GM21528 (cell line): ENCODE measurements around the gene POU2AF3.
"Not testable (repeated sequence)": the region's sequence is repeated elsewhere in the genome, so short reads cannot be mapped to it uniquely, and the experiment has no call there.

Source experiments
- ATAC-seq: cut with Tn5 transposase; IDR thresholded peaks from one replicate; pipeline ENCODE4 v1.9.1; 2021; ENCODE audit warnings: mild to moderate bottlenecking, moderate library complexity; ENCODE audit not compliant: unreplicated experiment, low FRiP score

POU2AF3 gene

DNA sequence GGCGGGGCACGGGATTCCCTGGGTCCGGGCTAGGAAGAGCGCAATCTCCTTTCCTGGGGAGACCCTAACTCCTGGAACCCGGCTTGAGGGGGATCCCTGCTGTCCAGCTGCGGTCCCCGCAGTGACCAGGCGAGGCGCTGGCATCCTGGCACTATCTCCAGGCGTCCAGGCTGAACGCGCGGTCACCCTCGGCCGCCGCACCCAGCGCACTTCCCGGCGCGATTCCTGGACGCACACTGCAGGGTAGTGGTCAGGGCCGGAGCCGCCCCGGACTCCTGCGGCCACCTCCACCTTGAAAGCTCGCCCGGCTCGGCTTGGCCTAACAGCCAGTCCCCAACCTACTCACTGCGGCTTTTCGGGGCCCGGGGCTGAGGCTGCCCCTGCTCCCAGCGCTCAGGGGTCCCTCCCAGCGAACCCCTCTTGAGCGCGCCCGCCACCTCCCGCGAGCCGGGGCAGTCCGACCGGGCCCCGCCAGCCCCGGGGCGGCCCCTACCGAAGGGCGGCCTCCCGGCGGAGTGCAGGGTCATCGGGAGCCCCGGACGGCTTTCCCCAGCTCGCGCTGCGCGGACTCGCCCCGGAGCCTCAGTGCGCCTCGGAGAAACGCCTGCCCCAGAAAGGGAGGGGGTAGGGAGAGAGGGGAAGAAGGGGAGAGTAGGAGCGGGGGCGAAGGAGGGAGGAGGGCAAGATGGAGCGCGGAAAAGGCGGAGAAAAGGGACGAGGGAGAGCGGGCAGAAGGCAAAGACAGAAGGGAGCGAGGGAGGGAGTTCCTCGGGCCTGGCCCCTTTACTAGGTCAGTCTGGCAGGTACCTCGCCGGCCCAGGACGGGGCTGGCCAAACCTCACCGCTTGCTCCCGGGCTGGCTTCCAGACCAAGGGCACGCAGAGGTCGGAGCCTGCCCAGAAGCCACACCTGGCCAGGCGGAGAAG, 1.0 kb downstream of the POU2AF3 start:
- no peak for ATAC-seq

DNA sequence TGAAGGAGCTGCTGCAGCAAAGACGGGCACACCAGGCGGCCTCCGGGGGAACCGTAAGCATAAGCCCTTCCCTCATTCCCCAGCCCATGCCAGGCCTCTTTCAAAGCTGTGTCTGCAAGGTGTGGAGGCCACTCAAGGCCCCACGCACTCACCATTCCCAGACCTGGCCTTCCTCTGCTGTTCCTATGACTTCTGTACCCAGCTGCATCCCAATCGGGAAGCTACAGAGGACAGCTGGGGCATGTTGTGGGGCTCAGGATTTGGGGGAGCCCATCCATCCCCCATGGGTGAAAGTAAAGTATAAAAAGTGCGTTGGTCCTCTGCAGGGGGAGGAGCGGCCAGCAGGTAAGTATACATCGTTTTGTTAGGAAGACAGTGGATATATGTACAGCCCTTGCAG, 2.2 kb downstream of the POU2AF3 start:
- no peak for ATAC-seq

DNA sequence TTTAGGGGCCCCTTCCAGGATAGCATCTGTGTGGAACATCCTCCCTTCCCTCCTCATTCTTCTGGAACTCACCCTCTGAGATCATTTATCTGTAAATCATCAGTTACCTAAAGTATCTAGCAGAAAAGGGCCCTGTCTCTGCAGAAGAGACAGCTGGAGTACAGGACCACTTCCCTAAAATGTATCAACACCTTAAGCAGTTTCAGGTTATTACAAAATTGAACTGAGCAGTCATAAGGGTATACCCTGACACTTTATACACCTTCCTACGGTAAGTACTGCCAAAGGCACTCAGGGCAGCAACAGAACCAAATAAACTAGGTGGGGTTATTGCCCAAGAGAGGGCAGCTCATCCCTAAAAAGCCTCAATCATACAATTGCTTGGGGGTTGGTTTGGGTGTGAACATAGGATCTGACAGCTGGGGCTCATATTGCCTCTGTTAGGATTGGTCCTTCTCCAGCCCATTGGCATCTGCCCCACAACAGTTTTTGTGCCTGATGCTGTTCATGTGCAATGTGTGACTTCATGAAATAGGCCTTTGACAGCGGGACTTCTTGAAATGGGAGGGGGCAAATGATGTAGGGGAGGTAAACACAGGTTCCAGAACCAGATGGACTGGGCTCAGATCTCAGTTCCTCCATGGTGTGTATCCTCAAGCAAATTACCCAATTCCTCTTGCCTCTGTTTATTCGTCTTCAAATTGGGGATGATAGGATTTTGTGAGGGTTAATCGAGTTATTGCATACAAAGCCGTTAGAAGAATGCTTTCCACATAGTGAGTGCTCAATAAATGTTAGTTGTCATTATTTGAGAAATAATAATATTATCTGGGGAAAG, 2.9 kb downstream of the POU2AF3 start:
- no peak for ATAC-seq

DNA sequence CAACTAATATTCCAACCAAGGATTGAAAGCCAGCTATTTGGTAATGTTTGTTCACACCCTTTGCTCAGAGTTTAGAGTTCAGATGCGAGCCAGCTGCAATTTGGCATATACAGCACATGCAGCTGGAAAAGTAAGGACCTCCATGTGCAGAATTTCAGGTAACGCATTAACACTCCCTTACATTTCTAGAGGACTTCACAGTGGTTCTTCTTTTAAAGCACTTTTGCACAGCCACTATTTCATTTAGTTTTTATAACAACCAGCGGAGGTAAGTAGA, 3.4 kb downstream of the POU2AF3 start:
- no peak for ATAC-seq

DNA sequence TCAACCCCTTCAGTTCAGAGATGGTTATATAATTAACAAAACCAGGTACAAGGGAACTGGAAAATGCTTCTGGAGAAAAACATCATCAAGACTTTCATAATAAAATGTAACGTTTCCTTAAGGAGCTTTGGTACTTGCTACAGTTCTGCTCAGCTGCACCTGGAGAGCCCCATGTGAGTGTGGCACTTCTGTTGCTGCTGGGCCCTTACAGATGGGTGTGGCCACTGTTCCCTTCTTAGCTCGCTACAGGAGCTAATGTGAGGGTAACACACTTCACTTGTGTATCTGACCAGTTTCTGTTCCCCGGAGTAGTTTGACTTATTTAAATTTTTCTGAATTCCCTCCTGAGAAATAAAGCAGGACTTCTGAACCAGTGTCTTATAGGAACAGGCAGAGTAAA, 4.0 kb downstream of the POU2AF3 start:
- ATAC-seq = no peak

DNA sequence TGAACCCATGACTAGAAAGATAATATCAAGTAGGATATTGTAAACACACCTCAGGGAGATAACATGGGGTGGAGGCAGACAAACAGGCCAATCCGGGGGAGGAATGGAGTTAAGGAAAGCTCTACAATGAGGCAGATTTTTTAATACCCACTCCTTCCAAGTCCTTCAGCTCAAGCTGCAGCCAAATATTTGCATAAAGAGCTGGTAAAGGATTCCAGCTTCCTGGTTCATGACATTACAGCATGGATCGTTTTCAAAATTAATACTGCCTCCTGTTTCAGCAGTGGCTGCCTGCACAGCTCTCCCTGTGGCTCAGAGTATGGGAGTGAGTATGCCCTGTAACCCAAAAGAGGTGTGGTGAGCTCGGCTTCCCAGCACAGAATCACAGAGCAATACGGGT, 5.1 kb downstream of the POU2AF3 start:
- no peak for ATAC-seq

DNA sequence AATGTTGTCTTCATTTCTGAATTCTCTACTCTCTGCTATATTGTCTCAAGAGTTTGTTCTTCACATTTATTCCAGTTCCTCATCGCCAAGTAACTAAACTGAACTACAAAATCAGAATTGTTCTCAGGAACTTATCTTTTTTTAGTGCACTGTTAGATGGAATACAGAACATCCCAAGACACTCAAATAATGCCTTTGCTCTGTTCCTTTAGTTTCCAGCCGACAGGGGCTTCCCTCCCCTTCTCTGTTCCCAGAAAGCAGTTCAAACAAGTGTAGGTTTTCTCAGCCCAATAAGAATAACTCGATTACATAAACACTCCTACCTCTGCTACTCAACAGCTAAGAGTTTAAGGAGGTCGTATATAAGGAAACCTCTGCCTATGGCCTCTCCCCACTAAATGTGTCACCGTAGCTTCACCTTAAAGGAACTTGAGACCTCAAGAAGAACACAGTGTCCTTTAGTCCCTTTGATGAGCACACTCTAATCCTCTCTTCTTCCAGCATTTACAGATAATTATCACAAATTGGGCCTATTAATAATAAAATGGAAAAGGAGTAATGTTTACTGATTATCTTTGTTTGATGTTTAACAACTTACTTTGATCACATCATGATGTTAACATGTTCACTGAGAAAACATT, 6.9 kb downstream of the POU2AF3 start:
- ATAC-seq = no peak

DNA sequence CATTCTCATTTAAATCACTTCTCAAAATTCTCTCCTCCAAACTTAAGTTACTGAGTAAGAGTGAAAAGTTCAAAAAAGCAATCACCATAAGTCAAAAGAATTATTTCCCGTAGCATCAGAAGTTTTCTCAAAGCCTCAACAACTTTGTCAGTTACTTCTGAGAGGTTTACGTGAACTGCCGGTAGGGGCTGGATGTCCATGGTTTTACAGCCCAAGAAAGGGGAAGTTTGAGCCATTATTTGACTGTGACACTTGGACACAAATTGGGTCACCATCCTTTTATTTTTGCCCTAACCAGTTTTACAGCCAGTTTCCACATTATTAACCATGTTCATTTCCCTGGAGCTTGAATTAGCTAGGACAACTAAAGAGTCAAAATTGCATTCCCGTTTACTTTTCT, 7.5 kb downstream of the POU2AF3 start:
- ATAC-seq = no peak

DNA sequence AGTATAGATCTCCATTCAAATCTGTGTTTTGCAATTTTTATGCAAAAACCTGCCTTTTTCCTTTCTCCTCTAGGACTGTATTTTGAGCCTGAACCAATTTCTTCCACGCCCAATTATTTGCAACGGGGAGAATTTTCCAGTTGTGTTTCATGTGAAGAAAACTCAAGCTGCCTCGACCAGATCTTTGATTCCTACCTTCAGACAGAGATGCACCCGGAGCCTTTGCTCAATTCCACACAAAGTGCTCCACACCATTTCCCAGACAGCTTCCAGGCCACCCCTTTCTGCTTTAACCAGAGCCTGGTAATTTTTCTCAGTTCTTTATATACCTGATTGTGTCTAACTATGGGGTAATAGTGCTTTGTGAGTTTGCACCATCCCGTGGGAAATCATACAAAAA, 8.0 kb downstream of the POU2AF3 start:
- ATAC-seq = no peak

DNA sequence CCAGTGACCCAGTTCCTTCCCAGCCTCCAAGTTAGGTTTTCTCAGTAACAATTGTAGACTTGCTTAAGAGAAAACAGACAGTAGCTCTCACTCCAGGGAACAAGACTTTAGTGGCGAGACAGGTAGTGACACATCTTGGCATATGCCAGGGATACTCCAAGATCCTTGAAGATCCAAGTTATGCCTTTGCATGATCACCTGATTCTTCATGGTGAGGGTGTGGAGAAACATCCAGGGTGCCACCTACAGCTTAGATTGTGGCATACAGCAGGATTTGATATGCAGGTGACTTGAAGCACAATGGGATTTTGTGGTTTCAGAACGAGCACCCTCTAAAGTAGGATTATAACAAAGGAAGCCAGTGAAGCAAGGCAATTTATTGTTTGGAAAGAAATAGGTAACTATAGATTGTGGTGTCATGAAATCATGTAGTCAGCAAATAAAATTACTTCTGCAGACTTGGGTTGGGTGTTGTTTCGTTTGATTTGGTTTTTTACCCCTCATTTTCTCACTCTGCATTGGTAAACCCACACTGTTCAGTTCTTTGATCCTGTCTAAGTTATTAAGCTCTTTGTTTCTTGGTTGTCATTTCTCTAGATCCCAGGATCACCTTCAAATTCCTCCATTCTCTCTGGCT, 9.2 kb downstream of the POU2AF3 start:
- no peak for ATAC-seq

DNA sequence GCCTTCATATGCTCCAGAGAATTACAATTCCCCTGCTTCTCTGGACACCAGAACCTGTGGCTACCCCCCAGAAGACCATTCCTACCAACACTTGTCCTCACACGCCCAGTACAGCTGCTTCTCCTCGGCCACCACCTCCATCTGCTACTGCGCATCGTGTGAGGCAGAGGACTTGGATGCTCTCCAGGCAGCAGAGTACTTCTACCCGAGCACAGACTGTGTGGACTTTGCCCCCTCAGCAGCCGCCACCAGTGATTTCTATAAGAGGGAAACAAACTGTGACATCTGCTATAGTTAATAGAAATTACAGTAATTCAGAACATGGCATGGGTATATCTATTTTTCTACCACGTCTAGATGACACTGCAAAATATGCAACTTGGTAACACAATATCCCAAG, 9.8 kb downstream of the POU2AF3 start:
- ATAC-seq = no peak

DNA sequence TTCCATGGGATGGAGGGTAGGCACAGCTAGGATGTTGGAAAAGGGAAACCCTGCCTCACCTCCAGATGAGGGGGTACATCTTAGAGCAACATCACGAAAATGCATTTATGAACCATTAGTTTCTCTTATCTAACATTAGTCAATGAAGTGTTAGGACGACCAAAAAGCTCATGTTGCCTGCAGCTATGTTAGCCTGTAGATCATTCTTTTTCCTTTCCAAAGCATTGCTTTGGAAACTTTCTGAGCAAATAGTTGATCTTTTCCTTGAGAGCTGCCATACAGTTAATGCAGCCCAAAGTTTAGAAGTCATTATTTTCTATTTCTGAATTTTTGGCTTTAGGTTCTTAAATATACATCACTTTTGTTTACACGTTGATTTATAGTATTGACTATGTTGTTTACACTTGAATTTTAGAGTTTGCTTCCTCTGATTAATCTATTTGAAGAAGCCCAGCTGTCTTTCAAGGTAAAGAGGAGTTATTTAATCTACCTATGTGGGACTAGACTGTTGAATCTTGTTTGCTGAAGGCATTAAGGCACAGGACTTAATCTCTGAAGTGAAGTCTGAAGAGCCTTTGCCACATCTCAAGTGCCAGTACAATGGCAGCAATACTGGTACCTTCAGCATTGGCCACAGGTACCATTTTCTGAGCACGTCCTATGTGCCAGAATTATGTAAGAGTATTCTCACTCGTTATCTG, 11.0 kb downstream of the POU2AF3 start:
- no peak for ATAC-seq

DNA sequence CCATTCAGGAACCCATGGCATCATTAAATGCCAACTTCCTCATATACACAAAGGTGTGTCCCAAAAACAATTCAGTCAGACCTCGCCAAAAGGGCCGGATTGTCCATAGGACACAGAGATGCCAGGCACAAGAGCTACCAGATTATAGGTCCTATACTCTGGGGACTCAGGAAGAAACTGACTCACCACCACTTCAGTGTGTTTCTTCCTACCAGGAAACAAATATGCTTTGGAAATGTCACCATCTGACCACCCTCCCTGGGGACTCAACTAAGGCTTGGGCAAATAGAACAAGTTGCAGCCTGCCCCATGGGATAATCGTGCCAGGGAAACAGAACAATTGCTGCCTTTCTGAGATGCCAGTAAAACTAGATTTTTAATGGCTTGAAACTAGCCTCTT, 11.7 kb downstream of the POU2AF3 start:
- ATAC-seq = no peak

DNA sequence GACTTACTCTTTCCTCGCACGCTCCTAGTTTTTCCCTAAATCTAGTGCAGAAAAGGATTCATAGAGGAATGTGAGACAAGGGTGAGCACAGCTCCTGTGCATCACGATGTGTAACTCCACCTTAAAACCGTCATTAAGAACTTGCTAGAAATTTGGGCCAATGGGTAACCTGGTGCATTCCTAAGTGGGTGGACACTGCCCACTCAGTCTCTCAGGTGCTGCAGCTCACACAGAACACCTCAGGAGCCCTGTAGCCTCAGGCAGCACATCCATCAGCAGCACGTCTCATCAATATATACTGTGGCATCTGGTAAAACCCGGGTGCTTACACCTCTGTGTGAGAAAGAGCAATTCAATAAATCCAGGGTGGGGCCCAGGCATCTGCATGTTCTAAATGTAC, 12.4 kb downstream of the POU2AF3 start:
- ATAC-seq = no peak

DNA sequence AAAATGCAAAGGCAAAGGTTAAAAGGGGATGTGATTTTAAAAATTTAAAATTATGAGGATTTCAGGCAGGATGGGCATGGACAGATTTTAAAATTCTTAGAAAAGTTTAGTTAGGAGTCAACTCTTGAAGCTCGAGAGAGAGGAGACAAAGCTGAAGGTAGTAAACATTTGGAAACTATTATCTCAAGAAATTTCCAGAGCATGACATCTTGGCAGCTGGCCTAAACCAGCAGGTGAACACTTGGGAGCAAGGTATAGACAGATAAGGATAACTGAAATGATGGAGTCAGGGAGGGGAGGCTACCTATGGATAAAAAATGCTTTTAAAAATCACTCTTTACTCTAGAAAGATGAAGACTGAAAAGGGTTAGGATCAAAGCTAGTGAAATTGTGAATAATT, 13.7 kb downstream of the POU2AF3 start:
- ATAC-seq = no peak

DNA sequence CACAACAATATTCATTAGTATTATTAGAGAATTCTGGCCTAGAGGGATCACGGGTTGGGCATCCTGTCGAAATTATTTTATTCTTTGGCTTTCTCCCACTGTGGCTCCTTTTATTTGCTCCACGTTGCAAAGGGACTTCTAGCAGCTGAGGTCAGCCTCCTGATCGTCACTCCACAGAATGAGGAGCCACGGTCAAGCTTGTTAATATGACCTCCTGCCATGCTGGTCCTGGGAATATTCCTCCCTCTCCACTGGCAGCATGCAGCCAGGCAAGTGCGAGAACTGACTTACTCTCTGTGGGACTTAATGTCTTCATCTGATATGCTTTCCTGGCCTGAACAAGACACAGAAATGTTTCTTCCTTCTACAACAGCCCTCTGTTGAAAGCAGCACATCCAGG, 20.9 kb downstream of the POU2AF3 start:
- ATAC-seq = no peak

DNA sequence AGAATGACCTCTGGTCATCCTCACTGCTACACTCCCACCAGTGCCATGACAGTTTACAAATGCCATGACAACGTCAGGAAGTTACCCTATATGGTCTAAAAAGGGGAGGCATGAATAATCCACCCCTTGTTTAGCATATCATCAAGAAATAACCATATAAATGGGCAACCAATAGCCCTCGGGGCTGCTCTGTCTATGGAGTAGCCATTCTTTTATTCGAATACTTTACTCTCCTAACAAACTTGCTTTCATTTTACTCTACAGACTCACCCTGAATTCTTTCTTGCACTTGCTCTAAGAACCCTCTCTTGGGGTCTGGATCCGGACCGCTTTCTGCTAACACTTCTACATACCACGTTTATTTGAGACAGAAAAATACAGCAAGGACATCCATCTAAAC, 21.9 kb downstream of the POU2AF3 start:
- ATAC-seq = not testable (repeated sequence)

DNA sequence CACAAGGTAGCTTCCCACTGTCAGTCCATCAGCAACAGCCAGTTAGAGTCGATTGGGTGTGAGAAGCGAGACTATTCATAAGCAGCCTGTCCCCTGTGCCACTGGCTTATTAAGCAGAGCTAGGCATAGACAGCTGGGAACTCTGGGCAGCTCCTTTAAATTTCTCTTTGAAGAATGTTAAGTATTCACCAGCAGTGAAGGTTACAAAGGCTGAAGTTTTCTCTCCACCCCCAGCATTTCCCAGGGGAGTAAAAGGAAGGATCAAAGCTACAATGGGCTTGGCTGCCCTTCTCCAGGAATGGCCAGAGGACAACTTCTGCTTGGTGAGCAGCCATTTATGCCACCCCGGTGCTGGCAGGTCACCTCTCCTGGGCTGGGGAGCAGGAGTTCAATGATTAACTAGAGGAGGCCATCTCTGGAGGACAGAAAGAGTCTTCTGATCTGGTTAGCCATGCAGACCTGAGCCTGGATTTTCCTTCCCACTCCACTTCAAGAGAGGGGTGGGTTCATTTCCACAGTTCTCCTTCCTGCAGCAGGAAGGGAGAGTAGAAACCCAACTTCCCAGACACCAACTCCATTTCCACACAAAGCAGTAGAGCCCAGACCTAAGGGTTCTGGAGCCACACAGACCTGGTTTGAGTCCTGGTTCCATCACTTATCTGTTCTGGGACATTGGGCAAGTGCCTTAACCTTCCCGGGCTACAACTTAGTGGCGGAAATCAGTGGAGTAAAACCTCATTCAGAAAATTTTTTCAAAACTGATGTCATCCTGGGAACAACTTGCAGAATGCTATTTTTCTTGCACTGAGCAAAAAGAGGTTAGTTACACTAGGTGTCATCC, 22.6 kb downstream of the POU2AF3 start:
- no peak for ATAC-seq

DNA sequence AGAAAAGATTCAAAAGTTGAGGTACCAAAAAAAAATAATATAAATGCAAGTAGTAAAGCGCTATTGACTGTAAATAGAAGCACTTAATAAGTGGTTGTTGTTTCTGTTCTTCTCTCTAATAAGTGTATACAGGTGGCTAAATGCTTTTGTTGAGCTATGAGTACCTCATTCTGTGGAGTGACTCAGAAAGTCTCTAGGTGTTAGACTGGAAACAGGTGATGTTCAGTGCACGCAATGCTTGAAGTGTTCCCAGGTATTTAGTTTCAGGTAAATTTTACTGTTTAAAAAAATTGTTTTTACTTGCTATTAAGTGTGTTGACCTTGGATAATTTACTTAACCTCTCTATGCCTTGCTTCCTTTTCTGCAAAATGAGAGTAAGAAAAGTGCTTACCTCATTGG, 24.2 kb downstream of the POU2AF3 start:
- no peak for ATAC-seq
